H1 (cell line): ENCODE results near the gene GABPA. TPM values are rescaled to one million over a fixed set of nuclear protein-coding genes. Genes with fewer than 3 reads are reported as not detected.

Experiments used
- CTCF ChIA-PET: fragments of 300-600 bp; sonication (Branson Sonifier 250); formaldehyde crosslinking; loops from one replicate; lab custom pipeline; 2021; ENCODE audit not compliant: partially characterized antibody; lab: Charles Lee
- POLR2A ChIA-PET: fragments of 300-600 bp; sonication (Branson Sonifier 250); formaldehyde crosslinking; loops from one replicate; lab custom pipeline; 2021; ENCODE audit warnings: inconsistent platforms; ENCODE audit not compliant: partially characterized antibody; lab: Charles Lee
- DNase-seq, 2 experiments: peaks; one replicate each; pipeline versions ENCODE4 v3.0.0 to v3.0.0-alpha.2; 2010 to 2022; ENCODE audit warnings: low spot score in 2 of 2, low read depth in 1 of 2, mixed read lengths in 1 of 2
- FAIRE-seq: peaks from 2 replicates; lab custom pipeline; 2011; peaks lifted over from hg19 to GRCh38; lab: Jason Lieb, UNC
- H2AFZ ChIP-seq: 2 replicates; pipeline ENCODE4 v1.8.1; 2012; ENCODE audit warnings: low read length, inconsistent platforms
- H2AK5ac ChIP-seq: 2 replicates; pipeline ENCODE4 v1.6.1; 2013; ENCODE audit warnings: low read depth, low read length
- H2BK120ac ChIP-seq: replicated peaks from 2 replicates; pipeline ENCODE3; 2013; ENCODE audit warnings: low read depth, low read length, inconsistent platforms
- H2BK12ac ChIP-seq: 2 replicates; pipeline ENCODE4 v1.6.1; 2013; ENCODE audit warnings: low read depth, low read length
- H2BK15ac ChIP-seq: 2 replicates; pipeline ENCODE4 v1.6.1; 2013; ENCODE audit warnings: low read length
- H2BK20ac ChIP-seq: 2 replicates; pipeline ENCODE4 v1.6.1; 2013; ENCODE audit warnings: low read length
- H2BK5ac ChIP-seq: 2 replicates; pipeline ENCODE4 v1.6.1; 2013; ENCODE audit warnings: low read depth, low read length
- H3K14ac ChIP-seq: 2 replicates; pipeline ENCODE4 v1.6.1; 2013; ENCODE audit warnings: inconsistent platforms; ENCODE audit not compliant: insufficient read length
- H3K18ac ChIP-seq: 2 replicates; pipeline ENCODE4 v1.6.1; 2013; ENCODE audit warnings: low read length; ENCODE audit errors: extremely low read depth
- H3K23ac ChIP-seq: 2 replicates; pipeline ENCODE4 v1.6.1; 2013; ENCODE audit warnings: inconsistent platforms; ENCODE audit not compliant: insufficient read length
- H3K23me2 ChIP-seq: 2 replicates; pipeline ENCODE4 v1.6.1; 2013; ENCODE audit warnings: low read depth, low read length
- H3K27ac ChIP-seq: 2 replicates; pipeline ENCODE4 v1.6.1; 2011; ENCODE audit warnings: low read depth, low read length, inconsistent platforms
- H3K27me3 ChIP-seq, 4 experiments: replicated peaks in 1 of 4; 1 replicate in 1 of 4; 2 replicates in 3 of 4; pipeline versions ENCODE4 v1.6.1 to v1.8.1; 2011 to 2013; ENCODE audit warnings: low read length in 3 of 4, mild to moderate bottlenecking in 3 of 4, inconsistent platforms in 2 of 4, mixed read lengths in 2 of 4, moderate library complexity in 1 of 4; ENCODE audit not compliant: control insufficient read depth in 3 of 4, insufficient read depth in 3 of 4; ENCODE audit errors: extremely low read depth in 1 of 4
- H3K36me3 ChIP-seq, 4 experiments: 2 replicates each; pipeline versions ENCODE4 v1.6.1 to v1.8.1; 2011 to 2013; ENCODE audit warnings: mild to moderate bottlenecking in 4 of 4, low read length in 3 of 4, moderate library complexity in 2 of 4, control low read depth in 1 of 4, inconsistent platforms in 1 of 4; ENCODE audit not compliant: insufficient read depth in 4 of 4, control insufficient read depth in 2 of 4
- H3K4ac ChIP-seq: replicated peaks from 2 replicates; pipeline ENCODE3; 2013; ENCODE audit warnings: low read length, low read depth, mixed read lengths, inconsistent platforms; ENCODE audit not compliant: insufficient read length
- H3K4me1 ChIP-seq, 4 experiments: replicated peaks in 1 of 4; 1 replicate in 1 of 4; 2 replicates in 3 of 4; pipeline versions ENCODE4 v1.6.1 to v1.8.1; 2011 to 2013; ENCODE audit warnings: low read length in 3 of 4, inconsistent platforms in 2 of 4, mixed read lengths in 1 of 4; ENCODE audit not compliant: insufficient read depth in 4 of 4, control insufficient read depth in 3 of 4
- H3K4me2 ChIP-seq, 2 experiments: 2 replicates each; pipeline versions ENCODE4 v1.6.1 to v1.8.1; 2011 to 2013; ENCODE audit warnings: low read depth in 2 of 2, low read length in 2 of 2, control low read depth in 1 of 2, inconsistent platforms in 1 of 2, mild to moderate bottlenecking in 1 of 2; ENCODE audit not compliant: insufficient read depth in 1 of 2
- H3K4me3 ChIP-seq, 4 experiments: fragments of 200-600, 300-600 bp in 1 of 4; sonication (generic), shearing (Covaris generic), sonication (Bioruptor Twin) in 1 of 4; 2 replicates each; pipeline versions ENCODE4 v1.5.1 to v1.8.1; 2011 to 2016; ENCODE audit warnings: low read length in 4 of 4, low read depth in 3 of 4, control low read depth in 2 of 4, inconsistent platforms in 2 of 4, mild to moderate bottlenecking in 2 of 4, mixed read lengths in 1 of 4, moderate library complexity in 1 of 4; ENCODE audit not compliant: insufficient read depth in 2 of 4; ENCODE audit errors: extremely low read depth in 1 of 4
- H3K56ac ChIP-seq: replicated peaks from 2 replicates; pipeline ENCODE3; 2013; ENCODE audit warnings: low read depth, mild to moderate bottlenecking, mixed read lengths, low read length, inconsistent platforms; ENCODE audit not compliant: insufficient read length
- H3K79me1 ChIP-seq: 2 replicates; pipeline ENCODE4 v1.6.1; 2013; ENCODE audit warnings: low read depth, low read length, control low read depth
- H3K79me2 ChIP-seq, 2 experiments: 2 replicates each; pipeline versions ENCODE4 v1.6.1 to v1.8.1; 2012 to 2013; ENCODE audit warnings: low read length in 2 of 2, mild to moderate bottlenecking in 2 of 2, inconsistent platforms in 1 of 2; ENCODE audit not compliant: insufficient read depth in 2 of 2, control insufficient read depth in 1 of 2
- H3K9ac ChIP-seq, 4 experiments: replicated peaks in 1 of 4; 1 replicate in 1 of 4; 2 replicates in 3 of 4; pipeline versions ENCODE4 v1.6.1 to v1.8.1; 2011 to 2013; ENCODE audit warnings: low read depth in 3 of 4, low read length in 3 of 4, control low read depth in 2 of 4, mild to moderate bottlenecking in 2 of 4, moderate library complexity in 2 of 4, inconsistent platforms in 1 of 4; ENCODE audit errors: extremely low read depth in 1 of 4
- H3K9me3 ChIP-seq, 2 experiments: 2 replicates each; pipeline versions ENCODE4 v1.6.1 to v1.8.1; 2012 to 2013; ENCODE audit warnings: mild to moderate bottlenecking in 2 of 2, moderate library complexity in 2 of 2, control low read depth in 1 of 2, inconsistent platforms in 1 of 2, low read depth in 1 of 2, low read length in 1 of 2, mixed read lengths in 1 of 2; ENCODE audit not compliant: insufficient read depth in 2 of 2
- H4K20me1 ChIP-seq, 2 experiments: replicated peaks in 1 of 2; 2 replicates each; pipeline versions ENCODE3 to v1.8.1; 2011 to 2013; ENCODE audit warnings: inconsistent platforms in 2 of 2, low read length in 2 of 2, mild to moderate bottlenecking in 1 of 2; ENCODE audit not compliant: insufficient read depth in 2 of 2, control insufficient read depth in 1 of 2
- H4K5ac ChIP-seq: 2 replicates; pipeline ENCODE4 v1.6.1; 2013; ENCODE audit warnings: low read length, low read depth, mixed read lengths, inconsistent platforms; ENCODE audit not compliant: insufficient read length
- H4K8ac ChIP-seq: 2 replicates; pipeline ENCODE4 v1.8.0; 2013; ENCODE audit warnings: mild to moderate bottlenecking, moderate library complexity, low read length, inconsistent platforms; ENCODE audit not compliant: insufficient read depth; ENCODE audit errors: extremely low read depth
- H4K91ac ChIP-seq: replicated peaks from 2 replicates; pipeline ENCODE3; 2013; ENCODE audit warnings: low read length, mixed read lengths, inconsistent platforms; ENCODE audit not compliant: insufficient read length
- CHD1 ChIP-seq: IDR thresholded peaks from 2 replicates; pipeline ENCODE4 v1.6.1; 2012; ENCODE audit warnings: low read depth, low read length, improper control_type of control experiment
- EP300 ChIP-seq, 2 experiments: IDR thresholded peaks; 1 replicate in 1 of 2; 2 replicates in 1 of 2; pipeline ENCODE4 v1.6.1; 2011 to 2012; ENCODE audit warnings: low read depth in 2 of 2, low read length in 2 of 2, mild to moderate bottlenecking in 2 of 2, borderline replicate concordance in 1 of 2, inconsistent platforms in 1 of 2, moderate library complexity in 1 of 2
- FOSL1 ChIP-seq: IDR thresholded peaks from 2 replicates; pipeline ENCODE4 v1.6.1; 2011; ENCODE audit warnings: mild to moderate bottlenecking, low read depth, low read length, moderate library complexity; ENCODE audit not compliant: insufficient read depth
- GTF2F1 ChIP-seq: IDR thresholded peaks from 2 replicates; pipeline ENCODE4 v1.6.1; 2012; ENCODE audit warnings: low read depth, low read length, improper control_type of control experiment, borderline replicate concordance
- HDAC2 ChIP-seq, 2 experiments: fragments of 300-600 bp in 1 of 2; sonication (generic) in 1 of 2; IDR thresholded peaks; 2 replicates each; pipeline ENCODE4 v1.6.1; 2011 to 2012; ENCODE audit warnings: low read depth in 2 of 2, low read length in 2 of 2, mild to moderate bottlenecking in 2 of 2, moderate library complexity in 2 of 2, borderline replicate concordance in 1 of 2, inconsistent platforms in 1 of 2
- HDAC6 ChIP-seq: IDR thresholded peaks from one replicate; pipeline ENCODE4 v1.7.1; 2012; ENCODE audit warnings: low read depth, mild to moderate bottlenecking, inconsistent platforms, low read length, moderate library complexity
- RAD21 ChIP-seq, 2 experiments: IDR thresholded peaks in 1 of 2; conservative IDR thresholded peaks in 1 of 2; 2 replicates each; pipeline ENCODE4 v1.6.1; 2011; ENCODE audit warnings: low read depth in 2 of 2, low read length in 2 of 2, improper control_type of control experiment in 1 of 2, inconsistent platforms in 1 of 2, mild to moderate bottlenecking in 1 of 2, moderate library complexity in 1 of 2
- SIRT6 ChIP-seq: IDR thresholded peaks from one replicate; pipeline ENCODE4 v1.7.1; 2012; ENCODE audit warnings: low read length, inconsistent platforms
- SP2 ChIP-seq: IDR thresholded peaks from 2 replicates; pipeline ENCODE4 v1.6.1; 2012; ENCODE audit warnings: mild to moderate bottlenecking, low read length, inconsistent platforms
- SUZ12 ChIP-seq: fragments of 200-600 bp; sonication (generic); IDR thresholded peaks from 2 replicates; pipeline ENCODE4 v1.6.1; 2012; ENCODE audit warnings: mild to moderate bottlenecking, inconsistent platforms, low read length, moderate library complexity, mixed read lengths
- TBP ChIP-seq: IDR thresholded peaks from 2 replicates; pipeline ENCODE4 v1.6.1; 2011; ENCODE audit warnings: low read depth, low read length, improper control_type of control experiment
- USF2 ChIP-seq: IDR thresholded peaks from 2 replicates; pipeline ENCODE4 v1.6.1; 2011; ENCODE audit warnings: low read length, improper control_type of control experiment
- WGBS, 2 experiments: shearing (Covaris generic) in 1 of 2; methylation state at CpG; one replicate each; pipeline versions ENCODE4 v1.1.6 to v1.1.7; 2013 to 2015; ENCODE audit warnings: low lambda C conversion rate in 2 of 2, mixed read lengths in 2 of 2, inconsistent platforms in 1 of 2, low coverage in 1 of 2, missing lambda C conversion rate in 1 of 2; ENCODE audit not compliant: insufficient replicate concordance in 2 of 2, insufficient coverage in 1 of 2, insufficient read length in 1 of 2; ENCODE audit errors: extremely low coverage in 1 of 2, missing lambda C conversion rate in 1 of 2; 5-methylcytosine and 5-hydroxymethylcytosine counted together
- polyA plus RNA-seq, 7 experiments: library from polyadenylated mRNA; depleted of rRNA in 3 of 7; stranded (reverse) in 5 of 7; unstranded in 2 of 7; fragments of >200 nt in 5 of 7; fragments of 200-250 nt in 2 of 7; gene quantifications; 1 replicate in 5 of 7; 2 replicates in 1 of 7; 4 replicates in 1 of 7; pipeline versions ENCODE4 v1.2.1 to v1.2.3, GENCODE V29; 2011 to 2013; ENCODE audit warnings: missing spikeins in 2 of 7, mixed read lengths in 2 of 7
- total RNA-seq: library from RNA; stranded (reverse); fragmentation: NEBNext Ultra II Directional; extraction: Animal tissue kit (Norgen Biotek cat#: 25700); gene quantifications from 2 replicates; pipeline ENCODE4 v1.2.1, GENCODE V29; 2021

Gene GABPA
- total and polyA plus RNA-seq, 2 of the 8 experiments (the other 6 are each of a cell fraction or from before 2014, with no cell fraction given) = 5.2 to 22.2 TPM

GRCh38 chr21:25700741-25701140, 34.0 kb upstream of the GABPA start:
- no peak overlapping the region for H3K56ac ChIP-seq
- H3K14ac ChIP-seq = no peak overlapping the region
- WGBS, 2 experiments = 79% methylated on average over 1 of the region's 1 CpG; no CpG with 5 or more reads in 1 of the 2 experiments
- H2AK5ac ChIP-seq = no peak overlapping the region
- H3K27me3 ChIP-seq = no peaks in the 10 kb centered on the region
- FAIRE-seq = no peak
- H3K4ac ChIP-seq = no peak overlapping the region
- H2BK20ac ChIP-seq = no peak overlapping the region
- no peak overlapping the region for H3K27ac ChIP-seq
- no peak overlapping the region for H3K4me3 ChIP-seq
- no peak overlapping the region for H2AFZ ChIP-seq
- peaks cover 0 to 8% of the 10 kb centered on the region in 2 experiments; a peak in 2 of 4 replicates for H3K9me3 ChIP-seq
- POLR2A ChIA-PET = no interaction called here
- no peak overlapping the region for H2BK5ac ChIP-seq
- H3K36me3 ChIP-seq = no peaks in the 10 kb centered on the region; a peak in 2 of 8 replicates
- no peaks in the 10 kb centered on the region for H3K4me1 ChIP-seq
- CTCF ChIA-PET = interaction anchor here (0.6 to 1.5 kb wide), 3 partner anchors 12 to 93 kb away, joined by 3 to 5 read pairs (median 3); no protein-coding TSS in a partner anchor
- H3K23ac ChIP-seq = no peak overlapping the region
- no peak overlapping the region for H2BK12ac ChIP-seq
- no peaks in the 10 kb centered on the region for H3K79me2 ChIP-seq
- H3K18ac ChIP-seq = no peak overlapping the region
- no peaks in the 10 kb centered on the region for H3K79me1 ChIP-seq
- no peaks in the 10 kb centered on the region for H4K20me1 ChIP-seq
- H3K9ac ChIP-seq = no peak overlapping the region
- H3K4me2 ChIP-seq = no peak overlapping the region
- H4K91ac ChIP-seq = no peak overlapping the region
- no peak overlapping the region for H2BK120ac ChIP-seq
- no peak overlapping the region for H4K8ac ChIP-seq
- peaks cover 2% of the 10 kb centered on the region; the same call in 1 of the 2 replicates for H3K23me2 ChIP-seq
- DNase-seq = no peak
- H2BK15ac ChIP-seq = no peak overlapping the region
- H4K5ac ChIP-seq = no peak overlapping the region
- TF ChIP-seq EP300 (IDR thresholded peaks at IDR 0.05; ENCODE audit: borderline replicate concordance in 1 of 2, low read depth in 2 of 2, low read length in 2 of 2) = no peak
- no peak for TF ChIP-seq FOSL1
- TF ChIP-seq RAD21 (IDR thresholded peaks at IDR 0.05 in 1 of 2, conservative IDR thresholded peaks at IDR 0.05 in 1 of 2; ENCODE audit: low read depth in 2 of 2, low read length in 2 of 2) = no peak
- TF ChIP-seq SIRT6 = no peak
- TF ChIP-seq HDAC6 = no peak
- TF ChIP-seq HDAC2 (IDR thresholded peaks at IDR 0.05; ENCODE audit: borderline replicate concordance in 1 of 2, low read depth in 2 of 2, low read length in 2 of 2) = no peak
- TF ChIP-seq USF2 = no peak
- no peak for TF ChIP-seq TBP
- no peak for TF ChIP-seq SP2
- TF ChIP-seq GTF2F1 = no peak
- no peak for TF ChIP-seq CHD1
- no peak for TF ChIP-seq SUZ12
